ENCODE measurements around the gene HOMER2. TPM values are rescaled to one million over a fixed set of nuclear protein-coding genes. Genes with fewer than 3 reads are reported as not detected.

Gene HOMER2
- total and polyA plus RNA-seq, 9 of the 15 experiments (the other 6 are each of a cell fraction or from before 2014, with no cell fraction given): 0.13 to 0.47 (median 0.29) TPM; not detected in 1

GRCh38 chr15:82937712-82938058 is 14.8 kb downstream of the HOMER2 start (continued):
- TF ChIP-seq ZNF407 (IDR thresholded peaks at IDR 0.05; ENCODE audit: low read depth): no peak
- no peak for TF ChIP-seq PCBP2 (IDR thresholded peaks at IDR 0.05; ENCODE audit: low read depth, low read length, poor library complexity, severe bottlenecking)

Data from K562 (cell line).